ENCODE results near the gene ATPAF2.
A peak's percentile ranks its signal among the peaks of the same experiment; 100 is the strongest.

The ATPAF2 gene

GRCh38 chr17:18039535-18040260 is 730 bp upstream of the ATPAF2 start:
- ATAC-seq = peak; percentile 6 to 12

- peak; percentile 49 to 59 for ATAC-seq
Observed at GRCh38 chr17:18038149-18038850, 668 bp downstream of the ATPAF2 start.

GRCh38 chr17:18037486-18037885 is 1.5 kb downstream of the ATPAF2 start:
- no peak for ATAC-seq

- ATAC-seq = no peak
Observed at GRCh38 chr17:18035704-18036103, 3.3 kb downstream of the ATPAF2 start.

- ATAC-seq = peak; percentile 57 to 64
Observed at GRCh38 chr17:18033442-18034099, 5.4 kb downstream of the ATPAF2 start.

GRCh38 chr17:18031955-18032354 is 7.0 kb downstream of the ATPAF2 start:
- ATAC-seq = no peak

GRCh38 chr17:18028952-18029540 is 9.9 kb downstream of the ATPAF2 start:
- no peak for ATAC-seq

- no peak for ATAC-seq
Observed at GRCh38 chr17:18028114-18028951, 10.6 kb downstream of the ATPAF2 start.

- no peak for ATAC-seq
Observed at GRCh38 chr17:18027280-18027679, 11.7 kb downstream of the ATPAF2 start.

GRCh38 chr17:18025945-18026776 is 12.8 kb downstream of the ATPAF2 start:
- no peak for ATAC-seq

- ATAC-seq = peak; percentile 95 to 99
Observed at GRCh38 chr17:18025241-18025944, 13.6 kb downstream of the ATPAF2 start.

GRCh38 chr17:18021372-18021771 is 17.6 kb downstream of the ATPAF2 start:
- ATAC-seq = no peak

- ATAC-seq = no peak
Observed at GRCh38 chr17:18020971-18021370, 18.0 kb downstream of the ATPAF2 start.

- no peak for ATAC-seq
Observed at GRCh38 chr17:18019838-18020154, 19.2 kb downstream of the ATPAF2 start.

- no peak for ATAC-seq
Observed at GRCh38 chr17:18018411-18018921, 20.5 kb downstream of the ATPAF2 start.

GRCh38 chr17:18017958-18018357 is 21.0 kb downstream of the ATPAF2 start:
- no peak for ATAC-seq

GRCh38 chr17:18016426-18016825 is 22.5 kb downstream of the ATPAF2 start:
- ATAC-seq = no peak

- no peak for ATAC-seq
Observed at GRCh38 chr17:18015593-18015992, 23.4 kb downstream of the ATPAF2 start.

GRCh38 chr17:18014006-18014405 is 25.0 kb downstream of the ATPAF2 start:
- no peak for ATAC-seq

GRCh38 chr17:18011286-18011685 is 27.7 kb downstream of the ATPAF2 start:
- ATAC-seq = no peak

Data from activated CD4-positive, CD25-positive, alpha-beta regulatory T cell treated with anti-CD3 and anti-CD28 coated beads, Interleukin-2, amount 50 U/mL, for 24 hours (primary cell).